Activated T-cell treated with anti-CD3 and anti-CD28 coated beads, Interleukin-2, amount 50 U/mL, for 72 hours (primary cell): ENCODE data around the gene PRG3. TPM values are rescaled to one million over a fixed set of nuclear protein-coding genes. Genes with fewer than 3 reads are reported as not detected.

Source experiments
- ATAC-seq, 2 donors: fragments of 150-1000 bp; cut with Tn5 transposase; replicated peaks in 1 of 2; 2 replicates each; pipeline ENCODE4 v1.10.0; 2021; ENCODE audit warnings: moderate library complexity in 2 of 2, mild to moderate bottlenecking in 1 of 2
- DNase-seq, 2 donors: peaks; one replicate each; pipeline ENCODE4 v3.0.0; 2021 to 2022; ENCODE audit warnings: mixed read lengths in 1 of 2
- H3K27ac Mint-ChIP-seq: one replicate; pipeline ENCODE4 v1.8.0; 2022; ENCODE audit warnings: mild to moderate bottlenecking, moderate library complexity, mixed read lengths
- H3K27me3 Mint-ChIP-seq: one replicate; pipeline ENCODE4 v1.8.0; 2022; ENCODE audit warnings: low read depth, mixed read lengths
- H3K36me3 Mint-ChIP-seq, 2 donors: one replicate each; pipeline ENCODE4 v1.8.0; 2022; ENCODE audit warnings: mixed read lengths in 2 of 2, mild to moderate bottlenecking in 1 of 2; ENCODE audit not compliant: insufficient read depth in 2 of 2
- H3K4me1 Mint-ChIP-seq: one replicate; pipeline ENCODE4 v1.8.0; 2022; ENCODE audit warnings: low read depth, mixed read lengths
- H3K4me3 Mint-ChIP-seq, 2 donors: one replicate each; pipeline ENCODE4 v1.8.0; 2022; ENCODE audit warnings: mild to moderate bottlenecking in 2 of 2, mixed read lengths in 2 of 2, moderate library complexity in 2 of 2
- H3K9me3 Mint-ChIP-seq, 2 donors: one replicate each; pipeline ENCODE4 v1.8.0; 2022; ENCODE audit warnings: mixed read lengths in 2 of 2
- total RNA-seq, 2 donors: library from RNA; stranded (reverse); gene quantifications; one replicate each; pipeline ENCODE4 v1.2.3, GENCODE V29; 2022

Gene PRG3
- total RNA-seq, 2 donors from 2014 or later, result not detected

- no peak overlapping the region for H3K27ac Mint-ChIP-seq
- H3K27me3 Mint-ChIP-seq, result no peaks in the 10 kb centered on the region
- ATAC-seq, result no peak
- DNase-seq, result no peak
- H3K9me3 Mint-ChIP-seq, result no peaks in the 10 kb centered on the region
- no peaks in the 10 kb centered on the region for H3K4me1 Mint-ChIP-seq
- no peaks in the 10 kb centered on the region for H3K36me3 Mint-ChIP-seq
- H3K4me3 Mint-ChIP-seq, result no peak overlapping the region
These were observed 11.3 kb upstream of the PRG3 start for GRCh38 chr11:57392066-57392762.

GRCh38 chr11:57391539-57391938, 10.6 kb upstream of the PRG3 start:
- DNase-seq (no peak), ATAC-seq (no peak)
- Mint-ChIP-seq H3K27me3 (no peaks in the 10 kb centered on the region), H3K4me1 (no peaks in the 10 kb centered on the region), H3K9me3 (no peaks in the 10 kb centered on the region), H3K36me3 (no peaks in the 10 kb centered on the region), H3K27ac (no peak overlapping the region), H3K4me3 (no peak overlapping the region)

GRCh38 chr11:57391111-57391510, 10.2 kb upstream of the PRG3 start:
- Mint-ChIP-seq H3K4me3 (no peak overlapping the region), H3K27ac (peak overlapping the region; percentile 36), H3K36me3 (no peaks in the 10 kb centered on the region), H3K27me3 (peaks cover 2% of the 10 kb centered on the region), H3K9me3 (no peaks in the 10 kb centered on the region), H3K4me1 (no peaks in the 10 kb centered on the region)
- no peak for DNase-seq
- no peak for ATAC-seq

- Mint-ChIP-seq H3K27me3 (peaks cover 7% of the 10 kb centered on the region), H3K27ac (peak within 1 kb of the TSS; percentile 36)
- DNase-seq, result no peak
These were observed 9.6 kb upstream of the PRG3 start, which contains the start of gene PRG2 for GRCh38 chr11:57390535-57390934. Gene PRG2 (minus strand): TSS chr11:57390650. CDS start chr11:57389944, 706 bp downstream.

GRCh38 chr11:57387289-57388030, 6.5 kb upstream of the PRG3 start:
- Mint-ChIP-seq H3K9me3 (no peaks in the 10 kb centered on the region), H3K4me3 (no peak overlapping the region), H3K27ac (no peak overlapping the region), H3K27me3 (peaks cover 7% of the 10 kb centered on the region), H3K4me1 (no peaks in the 10 kb centered on the region), H3K36me3 (no peaks in the 10 kb centered on the region)
- DNase-seq (no peak), ATAC-seq (peak in 1 of 2 donors; percentile 20)

More at GRCh38 chr11:57390535-57390934, 9.6 kb upstream of the PRG3 start, which contains the start of gene PRG2:
- no peak within 1 kb of the TSS for H3K4me3 Mint-ChIP-seq
- H3K9me3 Mint-ChIP-seq, result no peaks in the 10 kb centered on the region
- no peaks in the 10 kb centered on the region for H3K4me1 Mint-ChIP-seq
- H3K36me3 Mint-ChIP-seq, result no peaks in the 10 kb centered on the region
- no peak for ATAC-seq

GRCh38 chr11:57386178-57386940, 5.4 kb upstream of the PRG3 start:
- no peaks in the 10 kb centered on the region for H3K4me1 Mint-ChIP-seq
- no peaks in the 10 kb centered on the region for H3K9me3 Mint-ChIP-seq
- no peak for ATAC-seq
- H3K27ac Mint-ChIP-seq, result no peak overlapping the region
- no peak overlapping the region for H3K4me3 Mint-ChIP-seq
- H3K27me3 Mint-ChIP-seq, result peaks cover 7% of the 10 kb centered on the region
- H3K36me3 Mint-ChIP-seq, result no peaks in the 10 kb centered on the region
- DNase-seq, result no peak

GRCh38 chr11:57379732-57380131, 1.2 kb downstream of the PRG3 start:
- Mint-ChIP-seq H3K27ac (no peak overlapping the region), H3K4me1 (no peaks in the 10 kb centered on the region), H3K36me3 (no peaks in the 10 kb centered on the region), H3K9me3 (no peaks in the 10 kb centered on the region), H3K27me3 (peaks cover 21% of the 10 kb centered on the region), H3K4me3 (no peak overlapping the region)
- no peak for DNase-seq
- ATAC-seq, result no peak

GRCh38 chr11:57378186-57378585, 2.8 kb downstream of the PRG3 start:
- peaks cover 21% of the 10 kb centered on the region for H3K27me3 Mint-ChIP-seq
- ATAC-seq (no peak), DNase-seq (no peak)
- no peaks in the 10 kb centered on the region for H3K4me1 Mint-ChIP-seq
- H3K9me3 Mint-ChIP-seq, result no peaks in the 10 kb centered on the region
- H3K4me3 Mint-ChIP-seq, result no peak overlapping the region
- H3K27ac Mint-ChIP-seq, result no peak overlapping the region
- H3K36me3 Mint-ChIP-seq, result no peaks in the 10 kb centered on the region

GRCh38 chr11:57377107-57377506, 3.8 kb downstream of the PRG3 start:
- Mint-ChIP-seq H3K27me3 (peaks cover 21% of the 10 kb centered on the region), H3K36me3 (no peaks in the 10 kb centered on the region), H3K4me3 (no peak overlapping the region), H3K9me3 (no peaks in the 10 kb centered on the region), H3K27ac (no peak overlapping the region), H3K4me1 (no peaks in the 10 kb centered on the region)
- DNase-seq, result no peak
- ATAC-seq, result no peak

- Mint-ChIP-seq H3K36me3 (no peaks in the 10 kb centered on the region), H3K27ac (no peak overlapping the region), H3K9me3 (no peaks in the 10 kb centered on the region), H3K4me1 (no peaks in the 10 kb centered on the region), H3K27me3 (peaks cover 21% of the 10 kb centered on the region), H3K4me3 (no peak overlapping the region)
- no peak for DNase-seq
- no peak for ATAC-seq
These were observed 4.6 kb downstream of the PRG3 start for GRCh38 chr11:57376095-57377090.

- DNase-seq (no peak), ATAC-seq (no peak)
- no peaks in the 10 kb centered on the region for H3K36me3 Mint-ChIP-seq
- H3K27me3 Mint-ChIP-seq, result peaks cover 19% of the 10 kb centered on the region
- H3K27ac Mint-ChIP-seq, result no peak overlapping the region
- no peaks in the 10 kb centered on the region for H3K9me3 Mint-ChIP-seq
- H3K4me1 Mint-ChIP-seq, result no peaks in the 10 kb centered on the region
- H3K4me3 Mint-ChIP-seq, result no peak overlapping the region
These were observed 5.5 kb downstream of the PRG3 start for GRCh38 chr11:57375490-57375889.

- Mint-ChIP-seq H3K4me1 (no peaks in the 10 kb centered on the region), H3K27ac (no peak overlapping the region), H3K9me3 (no peaks in the 10 kb centered on the region), H3K4me3 (no peak overlapping the region), H3K36me3 (no peaks in the 10 kb centered on the region), H3K27me3 (peaks cover 15% of the 10 kb centered on the region)
- no peak for DNase-seq
- ATAC-seq, result no peak
These were observed 6.0 kb downstream of the PRG3 start for GRCh38 chr11:57374966-57375365.
